CD8-positive, alpha-beta memory T cell (primary cell): ENCODE results near the gene RPL38. TPM values are rescaled to one million over a fixed set of nuclear protein-coding genes. Genes with fewer than 3 reads are reported as not detected.

Experiments
- CTCF ChIA-PET: fragments of 350-600 bp; sonication (Branson Sonifier 250); formaldehyde crosslinking; loops from one replicate; lab custom pipeline; 2021; ENCODE audit warnings: antibody characterized with exemption; lab: Charles Lee
- POLR2A ChIA-PET: fragments of 350-600 bp; sonication (Branson Sonifier 250); formaldehyde crosslinking; loops from one replicate; lab custom pipeline; 2021; ENCODE audit warnings: antibody characterized with exemption; lab: Charles Lee
- DNase-seq, 5 donors: peaks; one replicate each; pipeline versions ENCODE4 v3.0.0 to v3.0.0-alpha.2; 2020 to 2022; ENCODE audit warnings: mixed read lengths in 1 of 5
- H3K27ac ChIP-seq: one replicate; pipeline ENCODE4 v1.7.0; 2013; ENCODE audit warnings: low read depth, mild to moderate bottlenecking, low read length, moderate library complexity
- H3K27me3 ChIP-seq: 2 replicates; pipeline ENCODE4 v1.7.0; 2013; ENCODE audit warnings: low read length, mild to moderate bottlenecking; ENCODE audit not compliant: insufficient read depth, poor library complexity, severe bottlenecking
- H3K36me3 ChIP-seq: 2 replicates; pipeline ENCODE4 v1.7.0; 2013; ENCODE audit warnings: mild to moderate bottlenecking, low read length, moderate library complexity; ENCODE audit not compliant: insufficient read depth
- H3K4me1 ChIP-seq: 2 replicates; pipeline ENCODE4 v1.7.0; 2013; ENCODE audit warnings: mild to moderate bottlenecking, low read length, moderate library complexity; ENCODE audit not compliant: insufficient read depth
- H3K4me3 ChIP-seq: 2 replicates; pipeline ENCODE4 v1.7.0; 2013; ENCODE audit warnings: mild to moderate bottlenecking, low read length
- H3K9me3 ChIP-seq: 2 replicates; pipeline ENCODE4 v1.7.0; 2013; ENCODE audit warnings: mild to moderate bottlenecking, low read length
- H3K27ac Mint-ChIP-seq, 8 donors: one replicate each; pipeline ENCODE4 v1.8.0; 2020 to 2021; ENCODE audit warnings: mixed read lengths in 8 of 8, mild to moderate bottlenecking in 6 of 8, inconsistent platforms in 3 of 8, moderate library complexity in 3 of 8
- H3K27me3 Mint-ChIP-seq, 2 donors: one replicate each; pipeline ENCODE4 v1.8.0; 2020 to 2021; ENCODE audit warnings: mixed read lengths in 2 of 2, mild to moderate bottlenecking in 1 of 2, moderate library complexity in 1 of 2
- H3K36me3 Mint-ChIP-seq, 3 donors: one replicate each; pipeline ENCODE4 v1.8.0; 2020 to 2021; ENCODE audit warnings: mixed read lengths in 3 of 3, inconsistent platforms in 1 of 3, mild to moderate bottlenecking in 1 of 3
- H3K4me1 Mint-ChIP-seq, 3 donors: one replicate each; pipeline ENCODE4 v1.8.0; 2020 to 2021; ENCODE audit warnings: mixed read lengths in 3 of 3, inconsistent platforms in 1 of 3, mild to moderate bottlenecking in 1 of 3
- H3K4me3 Mint-ChIP-seq, 7 donors: one replicate each; pipeline ENCODE4 v1.8.0; 2020 to 2021; ENCODE audit warnings: mixed read lengths in 7 of 7, mild to moderate bottlenecking in 6 of 7, moderate library complexity in 4 of 7, inconsistent platforms in 2 of 7
- H3K9me3 Mint-ChIP-seq, 5 donors: one replicate each; pipeline ENCODE4 v1.8.0; 2020 to 2022; ENCODE audit warnings: mixed read lengths in 5 of 5, mild to moderate bottlenecking in 3 of 5, moderate library complexity in 2 of 5, inconsistent platforms in 1 of 5
- polyA plus RNA-seq: library from polyadenylated mRNA; unstranded; fragments of 300-500 nt; fragmentation: Illumina TruSeq; gene quantifications from one replicate; pipeline ENCODE4 v1.2.3, GENCODE V29; 2021
- total RNA-seq, 2 experiments: library from RNA; stranded (reverse); gene quantifications; one replicate each; pipeline ENCODE4 v1.2.3, GENCODE V29; 2021

RPL38 gene
- 1,000 to 10,000 TPM; 1,457 to 1,489 TPM for total RNA-seq
- 1,839 TPM for polyA plus RNA-seq

DNA sequence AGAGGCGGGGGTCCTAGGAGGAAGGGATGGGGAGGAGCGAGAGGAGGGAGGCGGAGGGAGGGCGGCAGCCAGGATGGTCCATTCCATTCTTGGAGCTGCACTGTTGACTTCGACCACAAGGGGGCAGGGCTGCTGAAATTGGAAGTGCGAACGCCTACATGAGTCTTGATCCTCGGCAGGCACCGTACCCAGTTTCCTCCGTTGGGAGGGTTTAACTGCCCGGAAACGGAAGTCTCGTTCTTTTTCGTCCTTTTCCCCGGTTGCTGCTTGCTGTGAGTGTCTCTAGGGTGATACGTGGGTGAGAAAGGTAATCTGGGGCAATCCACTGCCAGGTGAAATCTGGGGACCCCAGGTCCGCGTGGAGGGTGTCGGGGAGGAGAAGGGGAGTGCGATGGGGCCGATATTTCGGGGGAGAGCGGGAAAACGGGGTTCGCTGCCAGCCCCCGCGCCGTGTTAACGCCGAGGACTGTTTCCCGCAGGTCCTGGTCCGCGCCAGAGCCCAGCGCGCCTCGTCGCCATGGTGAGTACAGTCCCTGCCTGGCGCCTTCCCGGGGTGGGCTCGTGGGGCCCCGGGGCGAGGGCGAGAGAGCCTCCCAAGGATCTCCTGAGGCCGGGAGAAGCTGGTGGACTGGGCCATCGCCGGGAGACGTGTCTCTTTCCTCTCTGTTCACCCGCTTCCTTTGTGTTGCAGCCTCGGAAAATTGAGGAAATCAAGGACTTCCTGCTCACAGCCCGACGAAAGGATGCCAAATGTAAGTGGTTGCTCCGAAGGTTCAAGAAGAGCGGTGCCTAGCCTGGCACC lies at the start of gene RPL38:
Gene RPL38 (plus strand): TSS at position 240 of the 802 bp plus-strand sequence. CDS start 278 bp downstream, at position 518.
- peaks cover 34 to 50% (median 46%) of the 10 kb centered on the region in 3 donors for H3K4me1 Mint-ChIP-seq
- H3K4me3 Mint-ChIP-seq = peak within 1 kb of the TSS; percentile 92 to 99 (median 97)
- peaks cover 43% of the 10 kb centered on the region for H3K4me1 ChIP-seq

DNA sequence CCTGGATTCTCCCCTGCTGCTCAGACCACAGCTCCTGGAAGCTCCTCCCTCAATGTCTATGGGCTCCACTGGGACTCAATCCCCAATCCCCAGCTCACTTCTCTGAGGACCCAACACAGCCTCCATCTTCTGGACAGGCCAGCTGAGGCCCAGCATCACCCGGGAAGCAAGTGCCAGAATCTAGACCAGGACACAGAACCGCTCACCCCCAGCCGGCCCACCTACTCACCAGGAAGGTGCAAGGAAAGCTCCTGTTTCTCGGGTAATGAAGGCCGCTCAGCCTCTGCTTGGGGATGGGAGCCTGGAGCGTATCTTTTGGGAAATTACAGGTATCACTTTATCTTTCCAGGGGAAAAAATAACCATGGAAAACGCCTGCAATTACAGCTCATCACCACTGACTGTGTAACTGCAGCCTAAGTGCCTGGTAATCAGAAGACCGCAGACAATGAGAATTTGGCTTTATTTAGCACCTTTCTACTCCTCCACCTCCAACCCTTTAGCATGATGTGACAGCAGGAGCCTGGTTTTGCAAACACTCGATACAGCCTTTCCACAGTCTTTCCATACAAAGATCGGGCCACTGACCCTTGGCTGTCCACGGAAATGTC lies 49.6 kb upstream of the RPL38 start:
- Mint-ChIP-seq H3K27ac (no peak overlapping the region), H3K4me1 (no peaks in the 10 kb centered on the region), H3K9me3 (no peaks in the 10 kb centered on the region), H3K4me3 (no peak overlapping the region), H3K36me3 (no peaks in the 10 kb centered on the region), H3K27me3 (peaks cover 17 to 52% of the 10 kb centered on the region in 2 donors)
- H3K4me3 ChIP-seq = no peak overlapping the region
- H3K36me3 ChIP-seq = no peaks in the 10 kb centered on the region
- H3K9me3 ChIP-seq = no peaks in the 10 kb centered on the region
- H3K27ac ChIP-seq = no peak overlapping the region
- ChIA-PET CTCF (no interaction called here), POLR2A (no interaction called here)
- H3K4me1 ChIP-seq = no peaks in the 10 kb centered on the region
- no peak for DNase-seq
- H3K27me3 ChIP-seq = no peaks in the 10 kb centered on the region

More for the DNA sequence above, at the start of gene RPL38:
- H3K27ac ChIP-seq = peak within 1 kb of the TSS; percentile 86
- POLR2A ChIA-PET = interaction anchor here (0.6 to 1.7 kb wide), 6 partner anchors 9 to 159 kb away, joined by 3 to 9 read pairs (median 6); partner anchors contain the start of gene TTYH2
- H3K27me3 ChIP-seq = peaks cover 7% of the 10 kb centered on the region
- CTCF ChIA-PET = interaction anchor here (0.8 to 5.2 kb wide), 9 partner anchors 9 to 156 kb away, joined by 3 to 42 read pairs (median 4); partner anchors contain the start of gene TTYH2
- H3K27ac Mint-ChIP-seq = peak within 1 kb of the TSS; percentile 86 to 99 (median 96)
- no peaks in the 10 kb centered on the region for H3K9me3 Mint-ChIP-seq
- peaks cover 8 to 43% (median 10%) of the 10 kb centered on the region in 3 donors for H3K36me3 Mint-ChIP-seq
- peak within 1 kb of the TSS; percentile 90 for H3K4me3 ChIP-seq
- H3K36me3 ChIP-seq = peaks cover 27% of the 10 kb centered on the region
- H3K27me3 Mint-ChIP-seq = peaks cover 14 to 33% of the 10 kb centered on the region in 2 donors
- DNase-seq = peak; percentile 91 to 97 (median 94)
- no peaks in the 10 kb centered on the region for H3K9me3 ChIP-seq

DNA sequence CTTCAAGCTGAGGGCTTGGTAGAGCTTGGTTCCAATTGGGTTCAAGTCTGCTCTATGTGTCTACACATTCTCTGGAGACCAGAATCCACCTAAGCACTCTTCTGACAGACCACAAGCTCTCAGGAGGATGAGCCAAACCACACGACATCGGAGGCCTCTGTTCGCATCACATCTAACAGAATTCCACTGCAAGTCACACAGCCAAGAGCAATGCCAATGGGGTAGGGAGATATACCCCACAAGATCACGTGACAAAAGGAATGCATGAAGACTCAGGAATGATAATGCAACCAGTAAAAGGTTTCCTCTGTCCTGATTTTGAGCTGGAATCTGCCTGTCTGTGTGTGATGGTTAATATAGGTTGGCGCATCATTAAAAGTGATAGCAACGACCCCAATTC lies 46.6 kb upstream of the RPL38 start:
- Histone ChIP-seq H3K27me3 (no peaks in the 10 kb centered on the region), H3K36me3 (no peaks in the 10 kb centered on the region), H3K27ac (no peak overlapping the region), H3K4me1 (no peaks in the 10 kb centered on the region), H3K9me3 (no peaks in the 10 kb centered on the region), H3K4me3 (no peak overlapping the region)
- CTCF ChIA-PET = no interaction called here
- Mint-ChIP-seq H3K27me3 (peaks cover 16 to 60% of the 10 kb centered on the region in 2 donors), H3K4me3 (no peak overlapping the region), H3K27ac (no peak overlapping the region), H3K4me1 (no peaks in the 10 kb centered on the region), H3K9me3 (peaks cover 0 to 1% (median 0%) of the 10 kb centered on the region in 5 donors), H3K36me3 (no peaks in the 10 kb centered on the region)
- DNase-seq = no peak
- POLR2A ChIA-PET = no interaction called here

DNA sequence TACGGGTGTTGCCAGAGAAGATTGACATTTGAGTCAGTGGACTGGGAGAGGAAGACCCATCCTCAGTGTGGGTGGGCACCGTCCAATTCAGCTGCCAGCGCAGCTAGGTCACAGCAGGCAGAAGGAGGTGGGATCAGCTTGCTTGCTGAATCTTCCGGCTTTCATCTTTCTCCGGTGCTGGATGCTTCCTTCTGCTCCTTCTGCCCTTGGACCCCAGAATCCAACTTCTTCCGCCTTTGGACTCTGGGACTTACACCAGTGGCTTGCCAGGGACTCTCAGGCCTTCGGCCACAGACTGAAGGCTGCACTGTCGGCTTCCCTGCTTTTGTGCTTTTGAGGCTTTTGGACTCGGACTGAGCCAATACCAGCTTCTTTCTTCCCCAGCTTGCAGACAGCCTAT lies 46.1 kb upstream of the RPL38 start:
- ChIA-PET CTCF (no interaction called here), POLR2A (no interaction called here)
- DNase-seq = no peak
- H3K4me3 ChIP-seq = no peak overlapping the region
- H3K27me3 ChIP-seq = no peaks in the 10 kb centered on the region
- no peak overlapping the region for H3K27ac Mint-ChIP-seq
- no peak overlapping the region for H3K27ac ChIP-seq
- H3K36me3 Mint-ChIP-seq = no peaks in the 10 kb centered on the region
- peaks cover 0 to 1% (median 0%) of the 10 kb centered on the region in 5 donors for H3K9me3 Mint-ChIP-seq
- peaks cover 14 to 61% of the 10 kb centered on the region in 2 donors for H3K27me3 Mint-ChIP-seq
- H3K9me3 ChIP-seq = no peaks in the 10 kb centered on the region
- H3K4me1 ChIP-seq = no peaks in the 10 kb centered on the region
- H3K4me1 Mint-ChIP-seq = no peaks in the 10 kb centered on the region
- no peak overlapping the region for H3K4me3 Mint-ChIP-seq
- no peaks in the 10 kb centered on the region for H3K36me3 ChIP-seq

DNA sequence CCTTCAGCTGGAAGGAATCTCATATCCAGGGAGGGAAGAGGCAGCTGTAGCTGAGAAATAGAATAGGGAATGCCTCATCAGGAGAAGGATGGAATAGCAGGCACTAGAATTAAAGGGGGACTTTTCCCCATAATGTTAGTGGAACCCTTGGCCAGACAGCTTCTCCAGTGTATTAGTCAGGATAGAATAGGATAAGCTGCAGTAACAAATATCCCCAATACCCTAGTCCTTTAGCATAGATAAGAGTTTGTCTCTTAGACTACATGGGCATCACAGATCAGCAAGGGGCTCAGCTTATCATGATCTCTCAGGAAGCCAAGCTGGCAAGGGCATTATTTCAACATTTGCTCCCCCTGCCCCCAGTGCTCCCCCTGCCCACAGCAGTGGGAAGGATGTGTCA lies 44.7 kb upstream of the RPL38 start:
- POLR2A ChIA-PET = no interaction called here

DNA sequence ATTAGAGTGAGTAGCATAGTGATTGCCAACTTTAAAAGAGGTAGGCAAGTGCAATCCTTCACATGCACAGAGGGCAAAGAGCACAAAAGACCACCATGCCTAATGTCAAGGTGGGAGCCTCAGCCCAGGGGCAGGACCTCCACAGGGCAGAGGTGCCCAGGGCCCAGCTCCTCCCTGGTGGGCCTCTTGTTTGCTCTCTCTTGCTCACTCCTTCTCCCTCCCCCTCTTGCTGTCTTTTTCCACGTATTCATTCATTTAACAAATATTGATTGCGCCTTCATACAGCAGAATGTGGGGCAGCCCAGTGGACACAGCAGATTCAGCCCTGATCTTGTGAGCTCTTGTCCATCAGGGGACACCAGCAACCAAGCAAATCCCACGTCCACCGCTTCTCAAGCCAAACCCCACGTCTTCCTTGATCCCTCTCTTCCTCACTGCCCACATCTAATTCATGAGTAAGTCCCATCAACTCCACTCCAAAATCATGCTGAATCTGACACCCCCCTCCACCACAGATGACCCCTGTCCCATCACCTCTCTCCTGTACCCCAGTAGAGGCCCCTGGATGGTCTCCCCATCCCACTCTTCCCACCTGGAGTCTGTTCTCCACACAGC lies 44.1 kb upstream of the RPL38 start:
- Mint-ChIP-seq H3K4me1 (no peaks in the 10 kb centered on the region), H3K36me3 (no peaks in the 10 kb centered on the region), H3K27me3 (peaks cover 10 to 55% of the 10 kb centered on the region in 2 donors), H3K27ac (no peak overlapping the region), H3K4me3 (no peak overlapping the region), H3K9me3 (peaks cover 0 to 1% (median 0%) of the 10 kb centered on the region in 5 donors)
- ChIA-PET POLR2A (no interaction called here), CTCF (no interaction called here)
- no peak for DNase-seq
- H3K27me3 ChIP-seq = no peaks in the 10 kb centered on the region
- H3K27ac ChIP-seq = no peak overlapping the region
- no peaks in the 10 kb centered on the region for H3K4me1 ChIP-seq
- H3K9me3 ChIP-seq = no peaks in the 10 kb centered on the region
- no peak overlapping the region for H3K4me3 ChIP-seq
- H3K36me3 ChIP-seq = no peaks in the 10 kb centered on the region

More for the DNA sequence above, 44.7 kb upstream of the RPL38 start:
- Mint-ChIP-seq H3K4me3 (no peak overlapping the region), H3K36me3 (no peaks in the 10 kb centered on the region), H3K9me3 (peaks cover 0 to 1% (median 0%) of the 10 kb centered on the region in 5 donors), H3K27ac (no peak overlapping the region), H3K4me1 (no peaks in the 10 kb centered on the region), H3K27me3 (peaks cover 11 to 55% of the 10 kb centered on the region in 2 donors)
- no peaks in the 10 kb centered on the region for H3K4me1 ChIP-seq
- DNase-seq = no peak
- H3K27me3 ChIP-seq = no peaks in the 10 kb centered on the region
- no peaks in the 10 kb centered on the region for H3K9me3 ChIP-seq
- no peak overlapping the region for H3K27ac ChIP-seq
- CTCF ChIA-PET = no interaction called here
- H3K4me3 ChIP-seq = no peak overlapping the region
- no peaks in the 10 kb centered on the region for H3K36me3 ChIP-seq

DNA sequence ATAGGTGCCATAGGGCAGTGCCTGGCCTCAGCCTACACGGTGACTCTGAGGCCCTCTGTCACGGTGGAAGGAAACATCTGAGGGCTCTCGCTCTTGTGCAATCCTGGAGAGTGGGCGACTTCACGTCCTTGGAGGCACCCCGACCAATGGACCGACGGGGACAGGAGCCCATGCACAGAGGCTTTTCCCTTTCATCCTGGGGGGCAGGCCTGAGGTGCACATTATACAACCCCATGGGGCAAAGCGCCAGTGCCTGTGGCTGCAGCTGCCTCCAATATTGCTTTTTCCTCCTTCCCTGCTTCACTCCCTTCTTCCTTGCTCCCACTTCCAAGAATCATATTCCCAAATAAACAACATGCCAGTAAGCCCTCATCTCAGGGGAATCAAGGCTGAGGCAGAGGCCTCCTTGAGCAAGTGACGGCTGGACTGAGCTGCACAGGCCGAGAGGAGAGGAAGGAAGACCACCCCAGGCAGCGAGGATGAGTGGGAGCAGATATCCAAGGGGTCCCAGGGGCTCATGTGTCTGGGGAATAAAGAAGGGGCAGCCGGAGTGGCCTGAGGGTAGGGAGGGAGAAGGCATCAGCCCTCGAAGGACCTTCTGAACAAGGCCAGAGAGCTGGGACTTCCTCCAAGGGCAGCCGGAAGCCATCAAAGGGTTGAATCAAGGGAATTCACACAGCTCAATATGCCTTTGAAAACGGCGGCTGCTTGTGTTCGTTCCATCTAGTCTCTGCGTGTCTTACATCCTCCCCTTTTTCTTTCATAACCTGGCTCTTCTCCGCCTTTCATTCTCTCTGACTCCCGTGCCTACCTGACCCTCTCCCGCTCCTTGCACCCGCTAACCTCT lies 42.6 kb upstream of the RPL38 start:
- ChIA-PET CTCF (no interaction called here), POLR2A (no interaction called here)
- H3K9me3 ChIP-seq = no peaks in the 10 kb centered on the region
- no peaks in the 10 kb centered on the region for H3K36me3 ChIP-seq
- H3K4me3 ChIP-seq = no peak overlapping the region
- Mint-ChIP-seq H3K4me3 (no peak overlapping the region), H3K4me1 (no peaks in the 10 kb centered on the region), H3K9me3 (peaks cover 0 to 1% (median 0%) of the 10 kb centered on the region in 5 donors), H3K27me3 (peaks cover 10 to 55% of the 10 kb centered on the region in 2 donors), H3K27ac (no peak overlapping the region), H3K36me3 (no peaks in the 10 kb centered on the region)
- peak in 1 of 5 donors; percentile 22 for DNase-seq
- no peak overlapping the region for H3K27ac ChIP-seq
- H3K27me3 ChIP-seq = no peaks in the 10 kb centered on the region
- H3K4me1 ChIP-seq = no peaks in the 10 kb centered on the region
